GM18526 (cell line): Measurements from ENCODE around the gene LRRC25.

Experiments
- POLR2A ChIP-seq: IDR thresholded peaks from 3 replicates; pipeline ENCODE4 v1.6.1; 2011; ENCODE audit not compliant: insufficient read length; ENCODE audit errors: extremely low read depth

The LRRC25 gene

DNA sequence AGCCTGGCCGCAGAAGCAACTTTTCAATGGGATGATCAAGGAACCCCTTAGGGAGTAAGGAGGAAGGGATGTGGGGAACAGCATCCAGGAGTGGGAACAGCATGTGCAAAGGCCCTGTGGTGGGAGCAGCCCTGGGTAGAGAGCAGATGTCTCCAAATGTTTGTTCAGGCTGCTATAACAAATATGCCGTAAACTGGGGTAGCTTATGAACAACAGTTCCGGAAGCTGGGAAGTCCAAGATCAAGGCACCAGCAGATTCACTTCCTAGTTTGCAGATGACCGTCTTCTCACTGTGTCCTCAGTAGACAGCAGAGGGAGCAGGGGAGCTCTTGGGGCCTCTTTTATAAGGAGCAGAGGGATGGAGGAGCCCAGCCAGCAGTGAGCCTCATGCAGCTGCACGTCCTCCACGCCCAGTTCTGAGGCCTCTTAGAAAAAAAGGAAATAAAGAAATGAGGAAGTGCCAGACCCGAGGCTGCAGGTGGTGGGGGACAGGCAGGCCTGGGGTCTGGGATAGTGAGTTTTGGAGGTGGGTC, 4.2 kb upstream of the LRRC25 start:
- no peak for TF ChIP-seq POLR2A

DNA sequence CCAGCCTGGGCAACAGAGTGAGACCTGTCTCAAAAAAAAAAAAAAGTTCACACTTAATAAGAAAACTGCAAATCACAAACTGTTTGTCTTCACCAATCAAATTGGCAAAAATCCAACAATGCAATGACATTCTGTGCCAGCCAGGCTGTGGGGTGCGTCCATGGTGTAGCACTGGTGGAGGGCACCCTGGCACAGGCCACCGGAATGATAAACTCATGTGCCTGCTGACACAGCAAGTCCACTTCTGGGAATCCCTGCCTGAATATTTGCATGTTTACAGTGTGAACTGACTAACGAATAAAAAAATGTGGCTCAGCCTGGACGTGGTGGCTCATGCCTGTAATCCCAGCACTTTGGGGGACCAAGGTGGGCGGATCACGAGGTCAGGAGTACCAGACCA, 1.6 kb upstream of the LRRC25 start:
- no peak for TF ChIP-seq POLR2A

DNA sequence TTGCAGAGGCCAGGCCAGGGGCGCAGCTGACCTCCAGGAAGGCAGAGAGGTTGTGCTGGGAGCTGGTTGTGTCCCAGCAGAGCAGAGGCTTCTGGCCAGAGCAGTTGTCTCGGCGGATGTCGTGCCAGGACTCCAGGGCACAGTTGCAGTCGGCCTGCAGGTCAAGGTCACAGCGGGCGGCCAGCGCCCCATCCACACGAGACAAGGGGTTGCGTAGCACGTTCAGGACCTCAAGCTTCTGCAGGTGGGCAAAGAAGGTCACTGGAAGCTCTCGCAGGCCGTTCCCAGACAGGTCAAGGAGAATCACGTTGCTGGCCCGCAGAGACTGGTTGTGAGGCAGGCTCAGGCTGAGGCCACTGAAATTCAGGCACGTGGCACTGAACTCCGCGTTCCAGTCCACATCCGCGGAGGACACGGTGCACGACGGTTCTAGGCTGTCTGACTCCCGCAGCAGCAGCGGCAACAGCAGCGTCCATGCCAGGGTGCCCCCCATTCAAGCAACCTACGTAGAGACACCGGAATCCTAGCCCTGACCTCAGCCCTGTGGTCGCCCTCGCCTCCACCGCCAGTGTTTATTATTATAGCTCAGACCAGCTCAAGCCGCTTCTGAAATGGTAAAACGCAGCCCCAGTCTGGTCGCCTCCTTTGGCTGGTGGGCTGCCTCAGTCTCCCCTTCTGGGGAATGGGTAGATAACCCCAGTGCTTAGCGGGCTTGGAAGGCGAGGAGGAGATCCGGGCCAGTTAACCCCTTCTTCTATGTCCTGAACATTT, 766 bp downstream of the LRRC25 start:
- no peak for TF ChIP-seq POLR2A

DNA sequence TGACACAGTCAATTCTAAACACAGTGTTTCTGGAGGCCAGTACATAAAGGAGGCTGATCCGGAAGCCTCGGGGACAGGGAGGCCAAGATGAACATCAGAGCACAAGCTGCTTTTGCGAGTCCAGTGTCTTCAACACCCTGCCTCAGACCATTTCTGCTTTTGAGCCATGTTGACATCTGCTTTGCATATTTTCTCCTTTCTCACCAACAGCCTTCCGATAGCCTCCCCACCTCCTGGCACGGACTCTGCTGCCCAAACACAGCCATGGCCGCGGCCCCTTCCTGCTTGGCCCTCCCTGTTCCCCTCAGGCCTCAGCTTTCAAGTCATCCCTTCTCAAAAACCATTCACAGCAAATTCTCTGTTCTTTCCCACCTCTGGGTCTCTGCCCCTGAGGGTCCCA, 3.6 kb downstream of the LRRC25 start:
- TF ChIP-seq POLR2A: no peak

DNA sequence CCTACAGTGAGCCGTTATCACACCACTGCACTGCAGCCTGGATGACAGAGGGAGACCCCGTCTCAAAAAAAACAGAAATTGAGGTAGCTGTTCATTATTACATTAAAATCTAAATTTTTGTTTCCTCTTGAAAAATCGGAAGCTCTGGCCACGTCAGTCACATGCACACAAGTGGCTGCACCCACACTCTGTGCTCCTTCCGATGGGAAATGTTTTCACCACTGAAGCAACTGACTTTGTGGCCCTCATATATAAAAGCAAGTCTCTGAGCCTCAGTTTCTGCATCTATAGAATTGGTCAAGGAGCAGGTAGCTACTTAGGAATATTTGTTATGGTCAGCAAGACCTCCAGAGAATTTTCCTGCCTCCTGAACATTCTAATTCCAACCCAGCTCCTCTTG, 4.5 kb downstream of the LRRC25 start:
- TF ChIP-seq POLR2A: no peak

DNA sequence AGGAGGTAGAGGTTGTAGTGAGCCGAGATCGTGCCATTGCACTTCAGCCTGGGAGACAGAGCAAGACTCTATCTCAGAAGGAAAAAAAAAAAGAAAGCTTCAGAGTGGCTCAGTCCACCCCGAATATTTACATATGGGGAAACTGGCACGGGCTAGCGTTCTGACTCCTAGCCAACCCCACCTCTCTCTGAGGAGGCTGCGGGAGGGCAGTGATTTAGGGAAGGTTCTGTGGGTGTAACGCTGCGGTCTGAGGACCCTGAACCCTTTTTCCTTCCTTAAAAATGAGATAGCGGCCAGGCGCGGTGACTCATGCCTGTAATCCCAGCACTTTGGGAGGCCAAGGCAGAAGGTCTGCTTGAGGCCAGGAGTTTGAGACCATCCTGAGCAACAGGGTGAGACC, 5.0 kb downstream of the LRRC25 start:
- TF ChIP-seq POLR2A: no peak

DNA sequence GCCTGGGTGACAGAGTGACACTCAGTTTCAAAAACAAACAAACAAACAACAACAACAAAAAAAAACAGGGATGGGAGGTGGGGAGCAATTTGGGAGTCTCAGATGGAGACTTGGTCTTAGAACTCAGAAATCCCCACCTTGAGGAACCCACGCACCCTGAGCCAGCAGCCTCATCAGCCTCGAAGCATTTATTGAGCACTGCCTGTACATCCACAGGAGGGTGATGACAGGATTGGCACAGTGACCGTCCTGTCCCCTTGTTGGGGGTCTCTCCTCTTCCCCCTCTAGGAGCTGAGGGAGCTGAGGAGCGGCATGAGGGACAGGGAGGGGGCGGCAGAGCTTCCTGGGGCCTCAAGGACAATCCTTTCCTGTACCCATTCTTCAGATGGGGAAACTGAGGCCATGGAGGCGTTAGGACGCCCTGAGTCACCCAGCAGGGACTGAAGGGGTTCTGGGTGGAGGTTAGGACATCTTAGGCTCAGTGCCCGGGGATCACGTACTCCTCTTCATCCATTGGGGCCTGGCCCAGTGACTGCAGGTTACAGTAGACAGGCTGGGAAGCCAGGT, 5.8 kb downstream of the LRRC25 start:
- no peak for TF ChIP-seq POLR2A

DNA sequence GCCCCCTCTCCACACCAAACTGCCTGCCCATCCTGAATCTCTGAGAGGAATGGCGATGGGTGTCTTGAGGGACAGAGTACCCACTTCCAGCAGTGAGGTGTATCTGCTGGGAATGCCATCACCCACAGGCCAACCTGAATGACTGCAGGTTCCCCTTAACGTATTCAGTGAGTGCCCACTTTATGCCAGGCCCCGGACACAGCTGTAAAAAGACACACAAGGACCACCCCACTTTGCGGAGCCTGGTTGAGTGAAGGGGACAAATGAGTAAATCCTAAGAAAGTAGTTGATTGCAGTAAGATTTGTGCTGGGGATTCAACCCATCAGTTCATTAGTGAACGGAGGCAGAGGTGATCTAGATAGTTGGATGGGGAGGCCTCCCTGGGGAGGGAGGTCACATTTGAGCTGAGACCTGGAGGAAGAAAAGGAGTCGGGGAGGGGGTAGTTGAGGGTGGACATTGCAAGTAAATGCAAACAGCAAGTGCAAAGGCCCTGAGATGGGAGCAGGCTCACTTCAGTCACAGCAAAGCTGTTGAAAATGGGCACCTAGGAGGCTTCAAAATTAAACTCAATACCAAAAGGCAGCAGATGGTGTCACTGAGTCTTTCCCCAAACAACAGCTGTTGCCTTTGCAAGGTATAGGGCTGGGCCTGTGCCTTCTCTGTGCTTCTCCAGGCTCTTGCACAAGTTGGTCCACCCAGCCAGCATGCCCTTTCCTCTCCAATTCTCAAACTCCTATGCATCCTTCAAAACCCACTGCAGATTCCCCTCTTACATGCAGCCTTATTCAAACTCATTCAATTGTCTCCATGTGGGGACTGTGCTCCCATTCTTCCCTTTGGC, 7.1 kb downstream of the LRRC25 start:
- TF ChIP-seq POLR2A: no peak

DNA sequence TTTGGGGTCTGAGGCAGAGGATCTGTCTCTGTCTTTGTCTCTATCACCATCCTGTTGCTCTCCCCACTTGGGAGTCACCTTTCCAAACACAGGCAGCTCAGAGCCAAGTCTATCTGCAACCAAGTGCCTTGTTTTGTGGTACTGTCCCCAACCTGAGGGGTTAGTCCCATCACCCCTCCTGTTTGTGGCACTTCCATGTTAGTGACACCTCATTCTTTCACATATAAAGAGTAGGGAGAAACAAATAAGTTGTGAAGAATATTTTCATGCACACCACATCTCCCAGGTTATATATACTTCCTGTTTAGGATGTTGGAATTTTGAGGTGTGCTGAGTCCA, 7.7 kb downstream of the LRRC25 start:
- no peak for TF ChIP-seq POLR2A

DNA sequence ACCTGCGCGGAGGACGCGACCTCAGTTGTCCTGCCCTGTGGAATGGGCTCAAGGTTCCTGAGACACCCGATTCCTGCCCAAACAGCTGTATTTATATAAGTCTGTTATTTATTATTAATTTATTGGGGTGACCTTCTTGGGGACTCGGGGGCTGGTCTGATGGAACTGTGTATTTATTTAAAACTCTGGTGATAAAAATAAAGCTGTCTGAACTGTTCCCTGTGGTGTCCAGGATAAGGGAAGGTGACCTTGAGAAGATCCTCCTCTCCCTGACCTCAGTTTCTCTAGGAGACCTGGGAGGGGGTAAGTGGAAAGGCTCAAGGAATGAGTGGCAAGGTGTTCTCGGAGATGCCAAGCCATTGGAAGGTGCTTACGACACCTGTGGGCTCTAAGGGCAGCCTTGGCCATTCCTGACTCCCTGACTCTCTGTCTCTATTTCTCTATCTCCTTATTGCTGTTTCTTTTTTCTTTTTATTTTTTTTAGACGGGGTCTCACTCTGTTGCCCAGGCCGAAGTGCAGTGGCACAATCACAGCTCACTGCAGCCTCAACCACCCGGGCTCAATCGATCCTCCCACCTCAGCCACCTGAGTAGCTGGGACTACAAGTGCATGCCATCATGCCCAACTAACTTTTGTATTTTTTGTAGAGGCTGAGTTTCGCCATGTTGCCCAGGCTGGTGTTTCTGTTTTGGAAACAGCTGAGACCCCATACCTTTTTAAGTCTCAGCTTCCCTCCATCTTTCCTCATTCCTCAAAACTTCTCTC, 8.3 kb downstream of the LRRC25 start:
- TF ChIP-seq POLR2A: no peak

DNA sequence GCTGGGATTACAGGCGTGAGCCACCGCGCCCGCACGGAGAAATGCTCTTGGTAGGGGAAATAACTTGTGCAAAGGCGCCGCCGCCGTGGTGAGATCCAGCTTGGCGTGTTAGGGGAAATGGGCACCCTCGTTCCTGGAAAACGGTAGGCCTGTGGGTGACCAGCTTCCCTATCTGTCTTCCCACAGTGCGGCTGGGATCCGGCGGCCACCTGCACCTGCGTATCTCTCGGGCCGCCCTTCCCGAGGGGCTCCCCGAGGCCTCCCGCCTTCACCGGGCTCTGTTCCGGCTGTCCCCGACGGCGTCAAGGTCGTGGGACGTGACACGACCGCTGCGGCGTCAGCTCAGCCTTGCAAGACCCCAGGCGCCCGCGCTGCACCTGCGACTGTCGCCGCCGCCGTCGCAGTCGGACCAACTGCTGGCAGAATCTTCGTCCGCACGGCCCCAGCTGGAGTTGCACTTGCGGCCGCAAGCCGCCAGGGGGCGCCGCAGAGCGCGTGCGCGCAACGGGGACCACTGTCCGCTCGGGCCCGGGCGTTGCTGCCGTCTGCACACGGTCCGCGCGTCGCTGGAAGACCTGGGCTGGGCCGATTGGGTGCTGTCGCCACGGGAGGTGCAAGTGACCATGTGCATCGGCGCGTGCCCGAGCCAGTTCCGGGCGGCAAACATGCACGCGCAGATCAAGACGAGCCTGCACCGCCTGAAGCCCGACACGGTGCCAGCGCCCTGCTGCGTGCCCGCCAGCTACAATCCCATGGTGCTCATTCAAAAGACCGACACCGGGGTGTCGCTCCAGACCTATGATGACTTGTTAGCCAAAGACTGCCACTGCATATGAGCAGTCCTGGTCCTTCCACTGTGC, 9.1 kb downstream of the LRRC25 start:
- TF ChIP-seq POLR2A: peak; percentile 49

DNA sequence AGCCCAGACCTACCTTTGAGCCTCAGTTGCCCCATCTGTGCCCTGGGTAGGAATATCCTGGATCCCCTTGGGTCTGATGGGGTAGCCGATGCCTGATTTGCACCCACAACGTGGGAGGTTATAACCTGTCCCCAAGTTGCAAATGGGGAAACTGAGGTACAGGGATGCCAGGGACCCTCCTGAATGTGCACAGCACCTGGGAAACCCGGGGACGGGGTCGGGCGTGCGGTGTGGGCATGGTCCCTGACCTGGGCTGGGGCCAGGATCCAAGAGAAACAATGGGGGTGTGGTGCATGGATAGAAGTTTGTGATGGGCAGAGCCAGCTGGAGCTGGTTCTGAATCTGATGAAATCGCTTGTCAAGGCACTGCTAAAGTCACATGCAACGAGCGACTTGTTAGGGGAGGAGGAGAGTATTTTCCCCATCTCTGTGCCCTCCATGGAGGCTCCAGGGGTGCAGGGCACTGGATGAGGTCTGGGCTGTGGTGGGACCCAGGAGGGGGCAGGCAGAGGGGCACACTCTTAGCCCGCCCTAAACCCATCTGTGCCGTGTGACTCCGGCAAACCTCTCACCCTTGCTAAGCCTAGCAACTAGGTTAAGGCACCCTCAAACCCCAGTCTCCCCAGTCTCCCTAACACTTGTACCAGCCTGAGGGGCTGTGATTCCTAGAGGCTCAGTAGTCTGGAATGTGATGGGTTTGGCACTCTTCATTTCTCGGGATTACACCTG, 10.7 kb downstream of the LRRC25 start:
- no peak for TF ChIP-seq POLR2A

DNA sequence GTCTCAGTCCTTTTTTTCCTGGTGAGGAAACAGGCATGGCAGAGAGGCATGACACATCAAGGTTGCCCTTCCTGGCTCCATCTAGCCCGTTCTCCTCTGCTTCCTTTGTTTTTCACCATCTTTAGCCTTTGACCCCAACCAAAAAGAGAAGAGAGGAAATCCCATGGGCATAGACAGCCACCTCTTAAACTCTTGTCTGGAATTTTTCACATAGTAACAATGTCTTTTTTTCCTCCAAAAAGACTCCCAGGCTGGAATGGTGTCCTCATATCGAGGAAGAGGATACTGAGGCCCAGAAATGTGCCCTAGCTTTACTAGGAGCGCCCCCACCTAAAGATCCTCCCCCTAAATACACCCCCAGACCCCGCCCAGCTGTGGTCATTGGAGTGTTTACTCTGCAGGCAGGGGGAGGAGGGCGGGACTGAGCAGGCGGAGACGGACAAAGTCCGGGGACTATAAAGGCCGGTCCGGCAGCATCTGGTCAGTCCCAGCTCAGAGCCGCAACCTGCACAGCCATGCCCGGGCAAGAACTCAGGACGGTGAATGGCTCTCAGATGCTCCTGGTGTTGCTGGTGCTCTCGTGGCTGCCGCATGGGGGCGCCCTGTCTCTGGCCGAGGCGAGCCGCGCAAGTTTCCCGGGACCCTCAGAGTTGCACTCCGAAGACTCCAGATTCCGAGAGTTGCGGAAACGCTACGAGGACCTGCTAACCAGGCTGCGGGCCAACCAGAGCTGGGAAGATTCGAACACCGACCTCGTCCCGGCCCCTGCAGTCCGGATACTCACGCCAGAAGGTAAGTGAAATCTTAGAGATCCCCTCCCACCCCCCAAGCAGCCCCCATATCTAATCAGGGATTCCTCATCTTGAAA, 11.5 kb downstream of the LRRC25 start, which contains the start of gene GDF15:
GDF15 (plus strand) TSS at position 484 of the 868 bp plus-strand sequence; CDS start at position 516, 32 bp downstream.
- TF ChIP-seq POLR2A: peak; percentile 59
